GM19238 (cell line): ENCODE results near the gene EIF4G1.

ENCODE experiments used
- DNase-seq: peaks from one replicate; pipeline ENCODE4 v3.0.0; 2011; ENCODE audit warnings: low spot score; ENCODE audit not compliant: insufficient read length

Gene EIF4G1

GRCh38 chr3:184383033-184383740, 68.8 kb downstream of the EIF4G1 start:
- no peak for DNase-seq

- no peak for DNase-seq
These were observed 69.9 kb downstream of the EIF4G1 start for GRCh38 chr3:184384342-184384741.
